NCI-H1694 treated with DMSO at 0.1 percent for 48 hours (cell line): Measurements from ENCODE around the gene PEAK1.
"Not testable (repeated sequence)": the region's sequence is repeated elsewhere in the genome, so short reads cannot be mapped to it uniquely, and the experiment has no call there.

ENCODE experiments used
- DNase-seq: peaks from one replicate; lab custom pipeline; 2025; lab: John Stamatoyannopoulos, UW

The PEAK1 gene

GRCh38 chr15:77225646-77226045 lies 194.3 kb downstream of the PEAK1 start:
- no peak for DNase-seq

- no peak for DNase-seq
Measured at GRCh38 chr15:77225088-77225487, 194.8 kb downstream of the PEAK1 start.

- no peak for DNase-seq
Measured at GRCh38 chr15:77224352-77224751, 195.6 kb downstream of the PEAK1 start.

- DNase-seq = no peak
Measured at GRCh38 chr15:77221708-77222107, 198.2 kb downstream of the PEAK1 start.

GRCh38 chr15:77221174-77221573 lies 198.7 kb downstream of the PEAK1 start:
- DNase-seq = peak; percentile 11

GRCh38 chr15:77219841-77220240 lies 200.1 kb downstream of the PEAK1 start:
- no peak for DNase-seq

- DNase-seq = peak; percentile 15
Measured at GRCh38 chr15:77209221-77209620, 210.7 kb downstream of the PEAK1 start.

GRCh38 chr15:77208241-77208640 lies 211.7 kb downstream of the PEAK1 start:
- DNase-seq = no peak

GRCh38 chr15:77201665-77202064 lies 218.2 kb downstream of the PEAK1 start:
- no peak for DNase-seq

GRCh38 chr15:77196381-77196780 lies 223.5 kb downstream of the PEAK1 start:
- no peak for DNase-seq

GRCh38 chr15:77195586-77195985 lies 224.3 kb downstream of the PEAK1 start:
- peak; percentile 35 for DNase-seq

GRCh38 chr15:77192451-77192850 lies 227.5 kb downstream of the PEAK1 start:
- DNase-seq = no peak

- no peak for DNase-seq
Measured at GRCh38 chr15:77191230-77191834, 228.6 kb downstream of the PEAK1 start.

GRCh38 chr15:77187751-77188464 lies 232.0 kb downstream of the PEAK1 start:
- DNase-seq = no peak

- DNase-seq = peak; percentile 42
Measured at GRCh38 chr15:77186594-77187011, 233.3 kb downstream of the PEAK1 start.

- DNase-seq = no peak
Measured at GRCh38 chr15:77185242-77185785, 234.6 kb downstream of the PEAK1 start.

- DNase-seq = not testable (repeated sequence)
Measured at GRCh38 chr15:77184352-77184751, 235.6 kb downstream of the PEAK1 start.

- DNase-seq = no peak
Measured at GRCh38 chr15:77183066-77183465, 236.8 kb downstream of the PEAK1 start.

GRCh38 chr15:77181305-77182074 lies 238.4 kb downstream of the PEAK1 start:
- DNase-seq = no peak

GRCh38 chr15:77180757-77181156 lies 239.1 kb downstream of the PEAK1 start:
- DNase-seq = no peak

GRCh38 chr15:77180270-77180669 lies 239.6 kb downstream of the PEAK1 start:
- DNase-seq = no peak

- DNase-seq = no peak
Measured at GRCh38 chr15:77179541-77179998, 240.3 kb downstream of the PEAK1 start.

- DNase-seq = no peak
Measured at GRCh38 chr15:77178411-77178810, 241.5 kb downstream of the PEAK1 start.
